ENCODE measurements around the gene PHACTR3.
"Not testable (repeated sequence)": the region's sequence is repeated elsewhere in the genome, so short reads cannot be mapped to it uniquely, and the experiment has no call there.

The PHACTR3 gene

DNA sequence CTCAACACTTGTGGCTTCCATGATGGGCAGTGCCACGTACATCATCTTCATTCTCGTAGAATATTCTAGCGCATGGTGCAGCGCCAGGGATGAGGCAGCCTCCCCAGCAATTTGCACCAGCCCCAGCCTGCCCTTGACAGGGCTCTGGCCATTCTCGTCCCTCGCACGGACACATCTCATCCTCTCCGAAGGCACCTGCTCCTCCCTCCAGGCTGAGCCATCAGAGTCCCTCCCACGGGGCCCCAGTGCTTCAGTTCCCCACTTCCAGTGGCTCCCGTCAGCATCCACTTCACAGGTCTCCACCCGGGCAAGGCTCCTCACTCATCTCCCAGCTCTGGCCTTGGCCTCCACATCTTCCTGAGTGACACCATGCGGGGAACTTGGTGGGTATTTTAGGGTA is 13.3 kb upstream of the PHACTR3 start:
- no peak for DNase-seq

DNA sequence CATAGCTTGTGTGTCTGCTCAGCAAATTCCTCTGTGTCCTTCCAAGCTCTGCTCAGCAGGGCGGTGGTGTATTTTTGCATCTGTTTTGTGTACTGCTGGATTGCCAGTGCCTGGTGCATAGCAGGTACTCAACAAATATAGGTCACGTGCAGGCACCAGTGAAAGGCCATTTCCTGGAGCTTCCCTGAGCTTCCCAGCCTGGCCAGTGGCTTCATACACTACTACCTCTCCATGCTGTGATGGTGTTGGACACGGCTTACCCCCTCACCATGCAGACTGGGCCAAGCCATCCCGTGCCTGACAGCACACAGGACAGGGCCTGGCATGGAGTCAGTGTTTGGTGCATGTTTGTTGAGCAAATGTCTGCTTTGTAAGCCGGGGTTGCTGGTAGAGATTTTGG is 7.7 kb upstream of the PHACTR3 start:
- DNase-seq: no peak

DNA sequence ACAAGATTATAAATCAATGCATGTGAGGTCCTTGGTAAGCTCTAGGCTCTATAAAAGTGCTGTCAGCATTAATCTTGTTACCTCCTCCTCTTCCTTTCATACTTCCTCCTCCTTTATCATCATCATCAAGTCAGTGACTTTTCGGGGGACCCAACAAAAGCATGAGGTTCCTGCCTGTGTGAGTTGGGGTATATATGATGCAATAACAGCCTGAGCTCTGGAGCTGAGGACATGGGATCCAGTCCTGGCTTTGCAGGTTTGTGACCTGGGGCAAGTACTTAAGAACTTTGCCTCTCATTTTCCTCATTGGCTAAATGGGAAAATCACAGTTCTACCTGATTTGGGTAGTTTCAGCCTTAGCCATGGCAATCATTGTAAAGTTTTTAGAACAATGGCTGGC is 7.1 kb upstream of the PHACTR3 start:
- no peak for DNase-seq

DNA sequence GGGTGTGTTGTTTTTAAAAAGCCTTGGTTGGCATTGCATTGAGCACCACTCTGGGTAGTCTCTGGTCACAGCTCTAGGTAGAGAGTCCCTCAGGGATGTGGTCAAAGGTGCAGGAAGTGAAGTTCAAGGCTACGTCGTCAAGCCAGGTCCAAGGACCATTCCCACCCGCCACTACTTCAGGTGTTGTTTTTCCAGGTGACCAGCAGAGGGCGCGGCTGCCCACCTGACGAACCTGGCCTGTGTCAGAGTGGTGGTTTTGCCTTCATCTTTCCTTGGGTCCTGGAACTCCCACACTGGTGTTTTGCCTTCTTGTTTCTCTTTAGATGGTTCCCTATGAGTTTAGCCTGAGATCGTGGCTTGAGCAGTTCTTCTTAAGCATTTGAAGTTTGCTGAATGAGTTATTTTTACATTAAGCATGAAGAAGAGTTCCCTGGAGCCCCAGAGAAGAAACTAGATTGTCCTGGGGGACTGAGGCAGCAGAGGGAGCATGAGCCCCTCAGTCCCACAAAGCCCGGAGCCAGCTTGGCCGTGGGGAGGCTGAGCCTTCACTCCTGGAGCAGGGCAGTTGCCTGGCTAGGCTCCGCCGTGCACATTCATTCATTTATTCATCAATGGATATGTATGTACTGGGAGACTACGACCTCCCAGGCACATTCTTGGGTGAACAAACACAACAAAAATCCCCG is 5.6 kb upstream of the PHACTR3 start:
- DNase-seq: peak; percentile 4

DNA sequence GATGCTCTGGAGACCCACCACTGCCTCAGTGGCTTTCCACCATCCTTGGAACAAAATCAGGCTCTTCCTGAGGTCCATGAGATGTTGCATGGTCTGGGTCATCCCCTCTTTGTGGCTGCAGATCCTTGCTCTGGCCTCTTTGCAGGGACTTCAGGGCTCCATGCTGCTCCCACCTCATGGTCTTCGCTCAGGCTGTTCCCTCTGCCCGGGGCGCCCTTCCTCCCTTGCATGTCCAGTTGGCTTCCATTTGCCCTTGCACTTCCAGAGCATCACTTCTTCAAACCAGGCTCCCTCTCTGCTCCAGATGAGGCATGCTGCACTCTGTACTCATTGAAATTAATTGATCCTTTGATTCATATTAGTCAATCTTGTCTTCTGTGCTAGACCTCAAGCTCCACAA is 4.4 kb upstream of the PHACTR3 start:
- no peak for DNase-seq

- no peak for DNase-seq
Observed at GRCh38 chr20:59600472-59600871, 3.9 kb upstream of the PHACTR3 start.

GRCh38 chr20:59602546-59603080 is 1.7 kb upstream of the PHACTR3 start:
- no peak for DNase-seq

DNA sequence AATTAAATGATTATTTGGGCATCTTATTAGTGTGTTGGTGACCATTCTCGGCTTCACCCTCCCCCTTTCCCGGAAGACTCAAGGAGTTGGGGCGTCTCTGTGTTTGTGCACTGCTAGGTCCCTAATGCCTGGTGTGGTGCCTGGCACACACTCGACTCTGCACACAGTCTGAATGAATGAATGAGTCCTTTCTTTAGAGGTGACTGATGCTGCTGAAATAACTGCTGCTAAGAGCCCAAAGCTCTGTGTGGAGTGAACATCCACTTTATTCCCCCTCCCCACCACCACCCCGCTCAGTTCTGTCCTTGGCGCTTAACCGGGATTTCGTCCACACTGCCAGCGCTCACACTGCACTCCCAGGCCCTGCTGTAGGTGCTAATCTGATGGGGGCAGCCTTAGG is 1.2 kb upstream of the PHACTR3 start:
- no peak for DNase-seq

DNA sequence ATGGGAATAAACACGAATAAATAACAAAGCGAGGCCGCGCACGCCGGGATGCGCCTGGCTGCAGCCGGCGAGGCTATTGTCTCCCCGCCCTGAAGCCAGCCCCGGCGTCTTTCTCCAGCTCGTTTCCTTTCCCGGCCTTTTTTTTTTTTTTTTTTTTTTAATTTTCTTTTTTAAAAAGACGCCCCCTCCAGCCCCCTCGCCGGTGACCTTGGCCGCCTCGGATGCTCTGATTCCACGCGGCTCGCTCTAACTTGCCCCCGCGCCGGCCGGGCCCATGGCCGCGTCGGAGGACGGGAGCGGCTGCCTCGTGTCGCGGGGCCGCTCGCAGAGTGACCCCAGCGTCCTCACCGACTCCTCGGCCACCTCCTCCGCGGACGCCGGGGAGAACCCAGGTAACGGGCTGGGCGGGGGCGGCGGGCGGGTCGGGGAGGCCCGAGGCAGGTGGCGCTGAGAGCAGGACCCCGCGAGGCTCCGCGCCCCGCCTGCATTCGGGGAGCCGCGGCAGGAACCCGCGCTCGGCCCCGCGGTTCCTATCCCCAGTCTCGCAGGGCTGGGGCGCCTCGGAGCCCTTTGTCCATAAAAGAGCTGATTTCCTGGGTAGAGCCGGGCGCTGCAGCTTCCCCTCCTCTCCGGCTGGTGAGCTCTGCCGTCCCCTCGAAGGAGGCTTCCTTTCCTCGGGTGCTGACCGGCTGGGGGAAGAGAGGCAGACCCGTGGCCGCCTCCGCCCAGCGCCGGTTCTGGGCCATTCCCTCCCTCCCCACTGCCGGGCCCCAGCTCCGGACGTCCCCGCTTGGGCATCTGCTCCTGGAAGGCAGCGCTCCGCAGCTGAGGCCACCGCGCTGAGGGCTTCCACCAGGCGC is 631 bp downstream of the PHACTR3 start:
- DNase-seq: no peak

- DNase-seq: no peak
Observed at GRCh38 chr20:59605601-59606364, 1.4 kb downstream of the PHACTR3 start.

DNA sequence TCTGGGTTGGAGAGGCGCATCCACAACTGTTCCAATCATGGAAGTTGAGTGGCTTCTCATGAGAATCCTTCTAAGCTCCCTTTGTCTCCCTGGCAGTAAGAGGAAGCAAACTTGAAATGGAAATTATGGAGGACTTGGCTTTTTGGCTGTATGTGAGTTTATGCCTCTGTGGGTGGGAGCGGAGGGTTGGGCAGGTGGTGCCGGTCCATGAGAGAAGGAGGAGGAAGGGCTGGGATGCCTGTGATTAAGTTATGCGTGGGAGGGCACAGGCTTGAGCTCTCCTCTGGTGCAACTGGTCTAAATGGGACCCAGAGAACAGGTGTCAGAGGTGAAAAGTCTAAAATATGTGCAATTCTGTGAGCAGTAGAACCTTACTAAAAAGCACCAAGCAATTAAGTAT is 2.2 kb downstream of the PHACTR3 start:
- no peak for DNase-seq

GRCh38 chr20:59608396-59608795 is 4.1 kb downstream of the PHACTR3 start:
- no peak for DNase-seq

GRCh38 chr20:59608871-59609270 is 4.5 kb downstream of the PHACTR3 start:
- DNase-seq: no peak

DNA sequence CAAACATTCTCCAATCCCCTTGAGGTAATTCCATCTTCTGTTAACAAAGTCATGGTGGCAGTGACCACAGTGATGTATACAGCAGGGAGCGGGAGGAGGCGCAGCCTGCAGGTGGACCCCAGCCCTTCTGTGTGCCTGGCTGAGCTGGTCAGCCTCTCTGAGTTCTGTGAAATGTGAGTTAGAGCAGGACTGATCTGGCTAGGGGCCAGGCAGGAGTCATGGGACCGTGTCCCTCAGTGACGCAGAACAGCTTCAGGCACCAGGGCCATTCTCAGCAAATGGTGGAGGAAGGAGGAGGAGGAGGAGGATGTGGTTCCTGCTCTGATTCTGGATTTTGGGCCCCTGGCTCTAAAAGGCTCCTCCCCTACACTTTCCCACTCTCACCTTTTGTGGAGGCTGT is 6.9 kb downstream of the PHACTR3 start:
- no peak for DNase-seq

DNA sequence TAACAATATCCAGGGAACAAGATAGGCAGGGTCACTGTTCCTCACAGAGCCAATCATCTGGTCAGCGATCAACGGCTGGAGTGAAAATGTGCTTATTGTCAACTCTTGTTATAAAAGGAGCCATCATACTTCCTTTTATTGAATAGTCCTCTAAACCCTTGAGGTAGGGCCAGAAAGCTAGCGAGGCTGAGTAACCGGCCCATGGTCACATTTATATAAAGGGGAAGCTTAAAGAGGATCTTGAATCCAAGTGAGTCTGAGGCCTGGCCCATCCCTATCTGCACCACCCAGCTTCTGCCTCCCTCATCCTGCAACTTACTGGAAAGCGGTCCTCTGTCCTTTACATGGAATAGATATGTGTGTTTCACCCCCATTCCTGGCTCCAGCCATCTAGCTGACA is 9.5 kb downstream of the PHACTR3 start:
- peak; percentile 18 for DNase-seq

- no peak for DNase-seq
Observed at GRCh38 chr20:59614714-59615113, 10.4 kb downstream of the PHACTR3 start.

DNA sequence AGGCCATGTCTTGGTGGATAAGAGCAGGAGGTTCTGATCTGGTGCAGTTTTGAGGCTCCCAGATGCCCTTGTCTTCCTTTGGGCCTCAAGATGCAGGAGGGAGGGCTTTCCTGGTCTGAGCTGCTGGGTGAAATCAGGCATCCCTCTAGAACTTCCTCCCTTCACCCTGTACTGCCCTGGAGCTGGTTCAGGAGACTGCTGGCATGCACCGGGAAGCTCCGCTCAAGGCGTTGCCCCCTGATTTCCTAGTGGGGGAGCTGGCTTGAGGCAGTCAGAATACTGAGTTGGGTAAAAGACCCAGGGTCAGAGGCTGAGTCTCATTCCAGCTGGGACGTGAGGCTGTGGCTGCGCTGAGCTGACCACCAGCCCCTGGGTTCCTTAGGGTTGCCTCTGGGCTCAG is 12.0 kb downstream of the PHACTR3 start:
- DNase-seq: no peak

DNA sequence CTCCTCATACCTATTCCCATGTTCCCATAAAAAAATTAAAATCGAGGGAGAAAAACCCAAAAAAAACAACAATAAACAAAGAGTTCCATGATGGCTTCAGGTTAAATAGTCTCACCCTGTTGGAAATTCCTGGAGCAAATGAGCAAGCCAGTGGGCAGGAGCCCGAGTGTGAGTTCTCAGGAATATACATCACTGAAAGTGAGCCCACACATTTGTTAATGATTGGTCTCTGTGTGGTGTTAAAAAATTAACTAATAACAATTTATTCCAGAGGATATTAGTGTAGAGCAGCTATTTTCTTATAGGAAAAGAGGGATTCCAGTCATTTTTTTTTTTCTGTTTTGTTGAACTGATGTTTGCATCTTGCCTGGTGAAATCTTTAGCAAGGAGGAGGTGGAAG is 12.9 kb downstream of the PHACTR3 start:
- DNase-seq: no peak

DNA sequence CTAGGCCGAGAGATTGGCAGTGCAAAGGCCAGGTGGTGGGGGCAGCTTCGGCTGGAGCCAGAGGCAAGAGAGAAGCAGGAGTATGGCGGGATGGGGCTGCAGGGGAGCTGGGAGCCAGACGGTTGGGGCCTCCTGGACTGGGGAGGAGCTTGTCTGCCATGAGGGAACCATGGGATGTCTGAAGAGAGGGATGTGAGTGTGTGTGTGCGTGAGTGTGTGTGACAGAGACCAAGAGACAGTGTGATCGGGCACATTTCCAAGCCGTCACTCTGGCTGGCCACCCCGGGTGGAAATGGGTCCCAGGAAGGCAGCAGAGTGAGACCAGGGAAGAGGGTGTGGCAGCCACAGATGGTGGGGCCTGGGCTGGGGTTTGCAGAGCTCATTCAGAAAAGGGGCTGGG is 13.8 kb downstream of the PHACTR3 start:
- DNase-seq: no peak

GRCh38 chr20:59618585-59618984 is 14.2 kb downstream of the PHACTR3 start:
- DNase-seq: not testable (repeated sequence)

- no peak for DNase-seq
Observed at GRCh38 chr20:59620860-59621505, 16.6 kb downstream of the PHACTR3 start.

DNA sequence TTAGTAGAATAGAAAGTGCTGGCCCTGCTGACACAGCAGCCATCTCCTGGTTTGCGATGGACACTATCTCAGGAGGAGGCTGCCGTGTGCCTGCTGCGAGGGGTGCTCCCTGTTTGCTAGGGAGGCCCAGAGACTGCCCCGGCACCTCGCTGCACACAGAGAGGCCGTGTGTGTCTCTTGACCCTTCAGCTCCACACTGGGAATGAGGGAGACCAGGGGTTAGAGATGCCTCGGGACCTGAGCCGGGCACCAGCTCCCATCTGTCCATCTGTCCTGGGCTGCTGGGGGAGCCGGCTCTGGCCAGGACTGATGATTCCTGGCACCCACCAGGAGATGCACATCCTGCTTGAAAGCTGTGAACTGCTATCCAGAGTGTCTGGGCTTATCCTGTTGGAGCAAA is 18.2 kb downstream of the PHACTR3 start:
- no peak for DNase-seq

GRCh38 chr20:59623133-59623532 is 18.8 kb downstream of the PHACTR3 start:
- DNase-seq: no peak

Data from inflammatory macrophage treated with lipopolysaccharide for 4 hours (primary cell).